DMS114 treated with DMSO at 0.1 percent for 48 hours (cell line): Measurements from ENCODE around the gene SDC3.

Experiments
- DNase-seq: peaks from one replicate; lab custom pipeline; 2025; ENCODE audit not compliant: unreplicated experiment; lab: John Stamatoyannopoulos, UW

The SDC3 gene

DNA sequence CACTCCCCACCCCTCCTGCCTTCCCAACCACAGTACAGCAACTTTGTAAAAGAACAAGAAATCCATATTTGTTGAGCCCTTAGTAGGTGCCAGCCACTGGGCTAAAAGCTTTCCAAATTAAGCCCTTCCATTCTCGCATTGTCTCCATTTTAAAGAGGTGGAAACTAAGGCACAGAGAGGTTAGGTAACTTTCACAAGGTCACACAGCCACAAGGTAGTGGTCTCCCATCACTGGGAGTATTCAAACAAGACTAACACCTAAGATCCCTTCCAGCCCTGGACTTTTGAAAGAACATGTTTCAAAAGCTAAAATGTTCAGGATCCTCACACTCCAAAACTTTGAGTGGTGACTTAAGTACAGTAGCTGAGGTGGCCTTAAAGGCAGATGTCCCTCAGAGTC, 3.2 kb downstream of the SDC3 start:
- no peak for DNase-seq

GRCh38 chr1:30904962-30905335, 3.6 kb downstream of the SDC3 start:
- no peak for DNase-seq

DNA sequence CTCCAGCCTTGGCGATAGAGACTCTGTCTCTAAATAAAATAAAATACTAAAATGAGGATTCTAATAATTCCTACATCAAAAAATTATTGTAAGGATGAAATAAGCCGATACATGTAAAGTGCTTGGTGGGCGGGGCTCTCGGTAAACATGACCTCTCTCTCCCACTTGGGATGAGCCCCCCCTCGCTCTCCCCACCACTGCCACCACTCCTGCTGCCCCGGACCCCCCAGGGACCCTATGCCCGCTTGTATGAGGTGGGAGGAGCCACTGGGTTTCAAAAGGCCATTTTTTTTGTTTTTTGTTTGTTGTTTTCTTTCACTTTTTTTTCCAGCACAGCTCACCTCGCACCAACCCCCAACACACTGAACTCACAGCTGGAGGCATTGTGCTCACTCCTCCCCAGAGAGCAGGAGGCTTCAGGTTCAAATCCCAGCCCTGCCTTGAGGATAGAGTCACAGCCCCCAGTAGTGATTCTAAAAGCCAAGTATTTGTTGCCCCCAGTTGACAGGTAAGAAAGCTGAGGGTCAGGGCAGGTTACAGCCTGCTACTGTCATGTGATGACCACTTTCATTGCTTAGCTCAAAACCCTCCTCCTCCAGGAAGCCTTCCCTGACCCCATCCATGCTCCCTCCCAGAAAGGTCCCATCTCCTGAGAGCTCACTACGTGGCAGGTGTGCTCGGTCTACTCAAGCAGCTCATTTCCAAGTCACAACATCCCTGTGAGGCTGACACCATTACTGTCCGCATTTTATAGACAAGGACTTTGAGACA, 4.2 kb downstream of the SDC3 start:
- no peak for DNase-seq

DNA sequence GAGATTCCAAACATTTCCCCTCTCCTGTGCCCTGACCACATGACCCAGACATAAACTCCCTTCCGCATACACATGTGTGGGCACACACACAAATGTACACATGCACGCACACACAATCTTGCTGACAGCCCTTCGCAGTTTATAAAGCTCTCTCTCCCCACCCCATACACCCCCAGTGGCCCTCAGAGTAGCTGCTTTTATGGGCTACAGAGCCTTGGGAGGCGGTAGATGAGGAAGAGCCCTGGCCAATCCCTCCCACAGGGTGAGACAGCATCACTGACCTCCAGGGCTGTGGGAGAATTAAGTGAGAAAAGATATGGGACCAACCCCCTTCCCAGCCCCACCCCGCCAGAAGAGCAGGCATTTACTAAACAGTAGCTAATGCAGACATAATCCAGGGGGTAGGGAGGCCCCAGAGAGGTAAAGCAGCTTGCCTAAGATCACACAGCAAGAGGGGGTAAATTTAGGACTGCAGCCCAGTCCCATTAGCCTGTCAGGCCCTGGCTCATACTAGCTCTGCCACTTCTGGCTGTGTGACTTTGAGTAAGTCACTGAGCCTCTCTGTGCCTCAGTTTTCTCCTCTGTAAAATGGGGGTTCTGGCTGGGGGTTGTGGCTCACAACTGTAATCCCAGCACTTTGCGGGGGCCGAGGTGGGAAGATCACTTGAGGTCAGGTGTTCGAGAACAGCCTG, 5.1 kb downstream of the SDC3 start:
- DNase-seq, result no peak

GRCh38 chr1:30902593-30903290, 5.8 kb downstream of the SDC3 start:
- DNase-seq, result no peak

- no peak for DNase-seq
Measured at GRCh38 chr1:30901798-30902581, 6.6 kb downstream of the SDC3 start.

- no peak for DNase-seq
Measured at GRCh38 chr1:30900931-30901560, 7.5 kb downstream of the SDC3 start.

GRCh38 chr1:30900486-30900885, 8.1 kb downstream of the SDC3 start:
- no peak for DNase-seq

DNA sequence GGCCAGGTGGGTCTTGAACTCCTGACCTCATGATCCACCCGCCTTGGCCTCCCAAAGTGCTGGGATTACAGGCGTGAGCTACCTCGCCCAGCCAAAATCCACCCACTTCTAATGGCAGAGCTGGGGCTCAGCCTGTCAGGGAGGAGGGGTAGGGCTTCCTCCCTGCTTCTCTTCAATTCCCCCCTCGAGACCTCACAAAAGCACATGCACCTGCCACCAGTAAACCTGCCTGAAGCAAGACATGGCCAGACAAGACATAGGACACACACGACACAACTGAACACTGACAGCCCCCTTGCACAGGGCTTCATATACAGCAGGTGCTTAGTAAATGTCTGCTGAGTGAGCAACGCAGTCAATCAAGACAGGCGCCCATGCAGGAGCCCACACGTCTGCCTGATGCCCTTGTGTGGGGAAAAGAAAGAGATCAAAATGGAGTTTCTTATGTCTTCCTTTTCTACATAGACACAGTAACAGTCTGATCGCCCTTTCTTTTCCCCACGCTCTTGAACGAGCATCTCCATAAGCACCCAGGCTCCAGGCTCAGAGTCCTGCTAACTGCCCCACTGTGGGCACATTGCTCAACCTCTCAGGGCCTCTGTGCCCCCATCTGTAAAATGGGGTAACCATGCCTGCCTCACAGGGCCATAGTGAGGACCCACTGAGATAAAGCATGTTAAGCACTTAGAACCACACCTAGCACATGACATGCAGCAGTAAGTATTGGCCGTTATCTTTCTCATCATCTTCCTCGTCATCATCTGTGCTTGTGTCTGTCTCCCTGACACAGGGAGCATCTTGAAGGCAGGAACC, 8.8 kb downstream of the SDC3 start:
- no peak for DNase-seq

DNA sequence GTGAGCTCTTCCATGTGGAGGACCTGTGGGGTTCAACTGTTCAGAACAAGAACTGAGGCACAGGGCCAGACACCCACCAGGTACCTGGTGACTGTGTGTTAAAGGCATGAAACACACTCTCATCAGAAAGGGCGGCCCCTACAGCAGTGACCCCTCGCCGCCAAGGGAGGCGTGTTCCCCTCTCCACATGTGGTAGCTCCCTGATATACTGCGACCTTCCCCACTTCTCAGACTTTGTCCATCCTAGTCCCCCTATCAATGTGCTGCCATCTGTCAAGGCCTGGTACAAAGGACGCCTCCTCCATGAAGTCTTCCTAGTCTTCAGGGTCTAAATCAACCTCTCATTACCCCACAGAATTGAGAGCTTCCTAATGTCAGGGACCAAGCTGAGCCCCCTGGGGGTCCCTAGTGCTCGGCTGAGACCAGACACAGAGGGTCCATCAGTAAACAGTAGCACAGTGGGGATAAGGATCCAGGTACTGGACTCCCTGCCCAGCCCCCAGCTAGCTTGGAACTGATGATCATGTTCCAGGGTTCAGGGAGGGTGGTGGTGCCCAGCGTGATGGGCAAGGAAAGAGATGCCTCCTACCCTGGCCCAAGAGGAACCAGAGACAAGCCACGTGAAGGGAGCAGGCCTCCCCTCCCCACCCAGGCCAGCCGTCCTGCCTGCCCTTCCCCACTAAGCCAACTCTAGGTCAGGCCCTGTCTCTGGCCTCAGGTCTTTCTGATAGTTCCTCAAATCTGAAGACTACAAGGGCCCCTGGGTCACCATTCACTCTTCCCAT, 10.3 kb downstream of the SDC3 start:
- no peak for DNase-seq

GRCh38 chr1:30896905-30897304, 11.7 kb downstream of the SDC3 start:
- no peak for DNase-seq

DNA sequence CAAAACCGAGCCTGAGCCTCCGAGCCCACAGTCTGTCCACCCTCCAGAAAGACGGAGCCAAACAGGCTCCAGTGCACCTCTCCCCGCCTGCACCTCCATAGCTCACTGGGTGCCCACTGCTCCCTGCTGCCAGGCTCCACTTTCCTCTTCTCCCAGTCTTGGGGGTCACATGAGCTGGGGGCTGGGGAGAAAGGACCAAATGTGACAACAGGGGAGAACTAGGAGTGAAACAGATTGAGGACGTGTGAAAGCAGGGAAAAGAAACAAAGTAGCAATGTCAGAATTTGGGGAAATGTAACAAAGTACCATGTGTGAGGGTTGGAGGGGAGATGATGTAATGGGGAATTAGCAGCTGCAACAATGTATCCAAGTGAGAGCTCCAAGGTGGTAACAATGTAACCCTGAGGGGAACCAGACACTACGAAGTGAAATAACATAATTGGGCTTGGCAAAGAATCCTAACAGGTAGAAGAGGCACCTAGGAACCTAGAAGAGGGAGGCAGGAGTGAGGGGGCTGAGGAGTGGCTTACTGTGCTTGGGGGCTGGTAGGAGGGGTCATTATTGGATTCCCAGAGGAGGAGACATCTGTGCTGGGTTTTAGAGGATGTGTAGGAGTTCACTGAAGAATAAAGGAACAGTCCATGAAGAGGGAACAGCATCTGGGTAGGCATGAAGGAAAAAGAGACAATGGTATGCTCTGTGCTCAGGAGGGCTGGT, 12.5 kb downstream of the SDC3 start:
- no peak for DNase-seq

- no peak for DNase-seq
Measured at GRCh38 chr1:30895382-30895943, 13.1 kb downstream of the SDC3 start.

- DNase-seq, result no peak
Measured at GRCh38 chr1:30894508-30894973, 14.0 kb downstream of the SDC3 start.

DNA sequence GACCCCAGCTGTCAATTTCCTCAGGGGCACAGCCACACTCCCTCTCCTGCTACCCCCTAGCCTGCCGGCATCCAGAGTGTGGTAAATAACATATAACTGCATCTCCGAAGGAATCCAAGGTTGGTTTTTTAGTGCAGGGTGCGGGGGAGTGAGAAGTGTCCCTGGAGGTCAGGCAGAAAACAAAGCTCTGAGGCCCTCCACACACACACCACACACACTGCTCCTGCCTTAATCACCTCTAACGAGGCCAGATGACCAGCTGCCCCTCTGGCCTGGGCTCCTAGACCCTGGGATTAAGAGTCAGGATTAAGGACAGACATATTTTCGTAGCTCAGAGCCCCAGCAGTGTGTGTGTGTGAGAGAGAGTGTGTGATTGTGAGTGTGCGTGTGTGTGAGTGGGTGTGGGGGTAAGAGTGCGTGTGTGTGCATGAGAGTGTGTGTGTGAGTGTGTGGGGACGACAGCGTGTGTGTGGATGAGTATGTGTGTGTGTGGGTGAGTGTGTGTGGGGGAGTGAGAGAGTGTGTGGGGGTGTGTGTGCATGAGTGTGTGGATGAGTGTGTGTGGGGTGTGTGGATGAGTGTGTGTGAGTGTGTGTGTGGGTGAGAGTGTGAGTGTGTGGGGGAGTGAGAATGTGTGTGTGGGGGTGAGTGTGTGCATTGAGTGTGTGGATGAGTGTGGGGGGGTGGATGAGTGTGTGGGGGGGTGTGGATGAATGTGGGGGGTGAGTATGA, 14.6 kb downstream of the SDC3 start:
- no peak for DNase-seq

- no peak for DNase-seq
Measured at GRCh38 chr1:30892671-30893073, 15.9 kb downstream of the SDC3 start.

DNA sequence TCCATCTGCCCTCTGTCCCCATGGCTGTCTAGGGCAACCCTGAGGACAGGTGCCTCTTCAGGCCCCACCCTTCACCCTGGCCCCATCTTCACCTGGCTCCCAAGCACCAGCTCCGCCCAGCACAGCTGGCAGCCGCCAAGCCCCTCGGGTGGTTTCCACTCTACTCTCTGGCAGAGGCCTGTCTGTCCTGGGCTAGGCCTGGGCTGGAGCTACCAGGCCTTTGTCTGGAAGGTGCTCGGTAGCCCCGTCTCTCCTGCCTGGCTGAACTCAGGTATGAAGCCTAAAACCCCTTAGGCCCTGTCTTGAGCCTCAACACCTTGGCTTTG, 17.4 kb downstream of the SDC3 start:
- DNase-seq, result no peak
